ENCODE measurements around the gene LSS. TPM values are rescaled to one million over a fixed set of nuclear protein-coding genes. Genes with fewer than 3 reads are reported as not detected.

LSS gene
- total RNA-seq, 1 donor from 2014 or later, result 83.2 TPM

DNA sequence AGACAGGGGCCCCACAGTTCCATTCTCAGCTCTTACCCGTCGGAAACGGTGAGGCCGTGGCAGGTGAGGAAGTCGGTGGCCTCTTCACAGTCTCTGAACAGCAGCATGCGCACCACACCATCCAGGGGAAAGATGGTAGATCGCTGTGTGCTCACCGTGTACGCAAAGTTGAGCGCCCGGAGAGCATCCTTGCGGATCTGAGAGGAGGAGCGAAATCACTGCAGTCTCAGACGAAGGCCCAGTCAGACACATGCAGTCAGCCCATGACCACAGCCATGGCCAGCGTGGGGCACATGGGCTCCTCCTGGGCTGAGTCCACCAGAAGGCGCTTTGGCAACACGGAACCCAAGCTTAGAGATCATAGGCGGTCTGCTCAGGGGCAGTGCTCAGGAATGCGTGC lies 38.4 kb upstream of the LSS start:
- no peak for FAIRE-seq
- no peaks in the 10 kb centered on the region for H3K27me3 Mint-ChIP-seq (ENCODE audit: low read depth, unreplicated experiment)

DNA sequence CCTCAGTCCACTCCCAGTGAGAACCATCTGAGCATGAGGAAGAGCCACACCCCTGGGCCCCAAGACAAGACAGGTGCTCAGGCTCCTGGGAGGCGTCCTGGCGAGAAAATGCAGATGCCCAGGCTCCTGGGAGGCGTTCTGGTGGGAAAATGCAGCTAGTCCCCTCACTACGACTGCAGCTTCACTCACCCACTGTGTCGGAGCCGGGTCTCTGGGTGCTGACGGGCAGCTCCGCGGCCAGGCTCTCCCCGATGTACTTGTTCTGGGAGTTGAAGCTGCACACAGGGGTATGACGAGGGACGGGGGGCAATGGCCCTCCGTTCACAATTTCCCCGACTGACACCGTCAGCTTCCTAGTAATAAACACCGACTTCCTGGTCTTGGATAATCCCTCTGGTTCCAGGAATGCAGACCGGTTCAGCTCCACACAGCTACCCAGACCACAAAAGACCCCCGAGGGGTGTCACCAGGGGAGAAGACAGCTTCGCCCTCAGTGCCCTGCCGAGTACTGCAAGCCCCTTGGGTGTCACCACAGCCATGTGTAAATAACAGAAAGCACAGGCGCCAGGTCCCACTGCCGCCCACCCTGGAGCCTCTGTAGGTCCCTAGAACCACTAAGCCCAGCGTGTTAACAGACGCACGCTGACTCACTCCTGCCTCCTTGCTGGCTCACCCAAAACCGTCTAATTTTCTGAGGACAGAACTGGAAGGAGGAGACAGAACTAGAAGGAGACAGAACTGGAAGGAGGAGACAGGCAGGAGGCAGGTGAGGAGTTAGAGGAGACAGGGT lies 37.4 kb upstream of the LSS start:
- Mint-ChIP-seq H3K27me3 (ENCODE audit: low read depth, unreplicated experiment) (no peaks in the 10 kb centered on the region), H3K4me1 (ENCODE audit: low read depth, unreplicated experiment) (no peaks in the 10 kb centered on the region), H3K4me3 (ENCODE audit: unreplicated experiment) (no peak overlapping the region), H3K9me3 (ENCODE audit: unreplicated experiment) (no peaks in the 10 kb centered on the region), H3K36me3 (ENCODE audit: low read depth, unreplicated experiment) (peaks cover 22% of the 10 kb centered on the region), H3K27ac (ENCODE audit: unreplicated experiment) (no peak overlapping the region)
- Histone ChIP-seq H3K36me3 (ENCODE audit: insufficient read depth, low read length) (peaks cover 27% of the 10 kb centered on the region), H3K9me3 (ENCODE audit: insufficient read depth, low read depth, low read length) (no peaks in the 10 kb centered on the region), H2AFZ (ENCODE audit: low read depth, low read length) (no peak overlapping the region), H3K79me2 (ENCODE audit: insufficient read depth, low read length) (no peaks in the 10 kb centered on the region), H3K4me3 (ENCODE audit: insufficient read depth, low read depth, low read length) (no peak overlapping the region), H3K4me2 (ENCODE audit: low read length) (no peak overlapping the region), H3K27me3 (ENCODE audit: insufficient read depth, low read length) (no peaks in the 10 kb centered on the region), H4K20me1 (ENCODE audit: insufficient read depth, low read length) (peaks cover 32% of the 10 kb centered on the region), H3K9ac (ENCODE audit: low read length) (no peak overlapping the region), H3K4me1 (ENCODE audit: insufficient read depth, low read length) (no peaks in the 10 kb centered on the region), H3K27ac (ENCODE audit: low read depth, low read length) (no peak overlapping the region)
- TF ChIP-seq, protein P1, sequence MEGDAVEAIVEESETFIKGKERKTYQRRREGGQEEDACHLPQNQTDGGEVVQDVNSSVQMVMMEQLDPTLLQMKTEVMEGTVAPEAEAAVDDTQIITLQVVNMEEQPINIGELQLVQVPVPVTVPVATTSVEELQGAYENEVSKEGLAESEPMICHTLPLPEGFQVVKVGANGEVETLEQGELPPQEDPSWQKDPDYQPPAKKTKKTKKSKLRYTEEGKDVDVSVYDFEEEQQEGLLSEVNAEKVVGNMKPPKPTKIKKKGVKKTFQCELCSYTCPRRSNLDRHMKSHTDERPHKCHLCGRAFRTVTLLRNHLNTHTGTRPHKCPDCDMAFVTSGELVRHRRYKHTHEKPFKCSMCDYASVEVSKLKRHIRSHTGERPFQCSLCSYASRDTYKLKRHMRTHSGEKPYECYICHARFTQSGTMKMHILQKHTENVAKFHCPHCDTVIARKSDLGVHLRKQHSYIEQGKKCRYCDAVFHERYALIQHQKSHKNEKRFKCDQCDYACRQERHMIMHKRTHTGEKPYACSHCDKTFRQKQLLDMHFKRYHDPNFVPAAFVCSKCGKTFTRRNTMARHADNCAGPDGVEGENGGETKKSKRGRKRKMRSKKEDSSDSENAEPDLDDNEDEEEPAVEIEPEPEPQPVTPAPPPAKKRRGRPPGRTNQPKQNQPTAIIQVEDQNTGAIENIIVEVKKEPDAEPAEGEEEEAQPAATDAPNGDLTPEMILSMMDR (IDR thresholded peaks at IDR 0.05; ENCODE audit: insufficient read depth, low read depth, low read length), result no peak
- no peak for TF ChIP-seq EZH2 (IDR thresholded peaks at IDR 0.05; ENCODE audit: insufficient read depth, low read length)
- no peak for FAIRE-seq
- DNase-seq (ENCODE audit: low read depth), result no peak

More for the DNA sequence above, 38.4 kb upstream of the LSS start:
- Mint-ChIP-seq H3K9me3 (ENCODE audit: unreplicated experiment) (no peaks in the 10 kb centered on the region), H3K4me1 (ENCODE audit: low read depth, unreplicated experiment) (no peaks in the 10 kb centered on the region), H3K36me3 (ENCODE audit: low read depth, unreplicated experiment) (peaks cover 18% of the 10 kb centered on the region), H3K27ac (ENCODE audit: unreplicated experiment) (no peak overlapping the region), H3K4me3 (ENCODE audit: unreplicated experiment) (no peak overlapping the region)
- no peaks in the 10 kb centered on the region for H3K79me2 ChIP-seq (ENCODE audit: insufficient read depth, low read length)
- H3K4me1 ChIP-seq (ENCODE audit: insufficient read depth, low read length), result no peaks in the 10 kb centered on the region
- H2AFZ ChIP-seq (ENCODE audit: low read depth, low read length), result no peak overlapping the region
- H3K27me3 ChIP-seq (ENCODE audit: insufficient read depth, low read length), result no peaks in the 10 kb centered on the region
- H3K4me3 ChIP-seq (ENCODE audit: insufficient read depth, low read depth, low read length), result no peak overlapping the region
- no peak for DNase-seq (ENCODE audit: low read depth)
- H3K9ac ChIP-seq (ENCODE audit: low read length), result no peak overlapping the region
- H3K9me3 ChIP-seq (ENCODE audit: insufficient read depth, low read depth, low read length), result no peaks in the 10 kb centered on the region
- H3K36me3 ChIP-seq (ENCODE audit: insufficient read depth, low read length), result peaks cover 27% of the 10 kb centered on the region
- TF ChIP-seq EZH2 (IDR thresholded peaks at IDR 0.05; ENCODE audit: insufficient read depth, low read length), result no peak
- TF ChIP-seq, protein P1 (IDR thresholded peaks at IDR 0.05; ENCODE audit: insufficient read depth, low read depth, low read length), result no peak
- no peak overlapping the region for H3K27ac ChIP-seq (ENCODE audit: low read depth, low read length)
- H3K4me2 ChIP-seq (ENCODE audit: low read length), result no peak overlapping the region
- H4K20me1 ChIP-seq (ENCODE audit: insufficient read depth, low read length), result peaks cover 34% of the 10 kb centered on the region

DNA sequence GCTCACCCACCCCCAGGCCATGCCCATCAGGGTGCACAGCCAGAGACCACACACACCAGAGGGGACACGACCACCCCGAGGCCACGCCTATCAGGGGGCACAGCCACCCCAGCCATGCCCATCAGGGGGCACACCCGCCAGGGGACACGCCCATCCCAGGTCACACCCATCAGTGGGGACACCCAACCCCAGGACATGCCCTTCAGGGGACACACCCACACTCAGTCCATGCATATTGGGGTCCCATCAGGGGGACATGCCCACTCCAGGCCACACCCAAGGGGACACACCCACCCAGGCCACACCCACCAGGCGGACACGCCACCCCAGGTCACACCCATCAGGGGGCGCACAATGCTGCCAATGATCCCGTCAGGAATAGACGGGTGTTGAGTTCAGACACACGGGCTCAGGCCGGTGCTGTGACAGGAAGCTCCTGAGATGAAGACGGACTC lies 36.1 kb upstream of the LSS start:
- H3K27ac ChIP-seq (ENCODE audit: low read depth, low read length), result no peak overlapping the region
- no peak for TF ChIP-seq EZH2 (IDR thresholded peaks at IDR 0.05; ENCODE audit: insufficient read depth, low read length)
- TF ChIP-seq, protein P1 (IDR thresholded peaks at IDR 0.05; ENCODE audit: insufficient read depth, low read depth, low read length), result no peak
- Mint-ChIP-seq H3K9me3 (ENCODE audit: unreplicated experiment) (no peaks in the 10 kb centered on the region), H3K4me3 (ENCODE audit: unreplicated experiment) (no peak overlapping the region), H3K36me3 (ENCODE audit: low read depth, unreplicated experiment) (peaks cover 22% of the 10 kb centered on the region), H3K4me1 (ENCODE audit: low read depth, unreplicated experiment) (no peaks in the 10 kb centered on the region), H3K27ac (ENCODE audit: unreplicated experiment) (no peak overlapping the region), H3K27me3 (ENCODE audit: low read depth, unreplicated experiment) (no peaks in the 10 kb centered on the region)
- no peak overlapping the region for H2AFZ ChIP-seq (ENCODE audit: low read depth, low read length)
- H4K20me1 ChIP-seq (ENCODE audit: insufficient read depth, low read length), result peaks cover 27% of the 10 kb centered on the region
- H3K4me3 ChIP-seq (ENCODE audit: insufficient read depth, low read depth, low read length), result no peak overlapping the region
- H3K79me2 ChIP-seq (ENCODE audit: insufficient read depth, low read length), result no peaks in the 10 kb centered on the region
- no peaks in the 10 kb centered on the region for H3K27me3 ChIP-seq (ENCODE audit: insufficient read depth, low read length)
- peaks cover 26% of the 10 kb centered on the region for H3K36me3 ChIP-seq (ENCODE audit: insufficient read depth, low read length)
- H3K4me2 ChIP-seq (ENCODE audit: low read length), result no peak overlapping the region
- FAIRE-seq (no peak), DNase-seq (ENCODE audit: low read depth) (no peak)
- H3K9me3 ChIP-seq (ENCODE audit: insufficient read depth, low read depth, low read length), result no peaks in the 10 kb centered on the region
- no peaks in the 10 kb centered on the region for H3K4me1 ChIP-seq (ENCODE audit: insufficient read depth, low read length)
- H3K9ac ChIP-seq (ENCODE audit: low read length), result no peak overlapping the region

Data from astrocyte (in vitro differentiated cells and primary cell).